Measurements from ENCODE around the gene IRGC.

DNA sequence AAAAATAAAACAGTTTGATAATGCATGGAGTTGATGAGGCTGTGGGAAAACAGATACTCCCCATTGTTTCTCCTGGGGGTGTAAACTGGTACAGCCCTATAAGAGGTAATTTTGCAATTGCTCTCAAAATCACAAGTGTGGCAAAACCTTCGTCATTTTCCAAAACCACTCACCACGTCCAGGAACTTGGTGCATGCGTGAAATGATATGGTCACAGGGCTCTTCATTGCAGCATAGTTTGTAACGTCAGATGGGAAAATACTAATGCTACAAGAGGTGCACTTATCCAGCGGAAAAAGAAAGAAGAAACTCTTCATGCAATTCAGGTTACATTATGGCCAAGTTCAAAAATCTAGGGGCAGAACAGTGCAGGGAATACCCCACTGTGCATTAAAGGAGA is 34.1 kb upstream of the IRGC start:
- TF ChIP-seq, protein P1, sequence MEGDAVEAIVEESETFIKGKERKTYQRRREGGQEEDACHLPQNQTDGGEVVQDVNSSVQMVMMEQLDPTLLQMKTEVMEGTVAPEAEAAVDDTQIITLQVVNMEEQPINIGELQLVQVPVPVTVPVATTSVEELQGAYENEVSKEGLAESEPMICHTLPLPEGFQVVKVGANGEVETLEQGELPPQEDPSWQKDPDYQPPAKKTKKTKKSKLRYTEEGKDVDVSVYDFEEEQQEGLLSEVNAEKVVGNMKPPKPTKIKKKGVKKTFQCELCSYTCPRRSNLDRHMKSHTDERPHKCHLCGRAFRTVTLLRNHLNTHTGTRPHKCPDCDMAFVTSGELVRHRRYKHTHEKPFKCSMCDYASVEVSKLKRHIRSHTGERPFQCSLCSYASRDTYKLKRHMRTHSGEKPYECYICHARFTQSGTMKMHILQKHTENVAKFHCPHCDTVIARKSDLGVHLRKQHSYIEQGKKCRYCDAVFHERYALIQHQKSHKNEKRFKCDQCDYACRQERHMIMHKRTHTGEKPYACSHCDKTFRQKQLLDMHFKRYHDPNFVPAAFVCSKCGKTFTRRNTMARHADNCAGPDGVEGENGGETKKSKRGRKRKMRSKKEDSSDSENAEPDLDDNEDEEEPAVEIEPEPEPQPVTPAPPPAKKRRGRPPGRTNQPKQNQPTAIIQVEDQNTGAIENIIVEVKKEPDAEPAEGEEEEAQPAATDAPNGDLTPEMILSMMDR (IDR thresholded peaks at IDR 0.05; ENCODE audit: low read length) = no peak
- TF ChIP-seq EZH2 (IDR thresholded peaks at IDR 0.05; ENCODE audit: borderline replicate concordance, low read length) = no peak

All from OCI-LY1 (cell line).